ENCODE measurements around the gene COPS6.

The COPS6 gene

GRCh38 chr7:100137851-100138760, 49.3 kb downstream of the COPS6 start (continued):
- TF ChIP-seq PRDM4 (tag by site-specific recombination; IDR thresholded peaks at IDR 0.05) (no peak), INSM2 (tag by site-specific recombination; IDR thresholded peaks at IDR 0.05) (no peak), ZNF292 (tag by site-specific recombination; IDR thresholded peaks at IDR 0.05; ENCODE audit: borderline replicate concordance, low read depth) (no peak), SP2 (tag by site-specific recombination; IDR thresholded peaks at IDR 0.05) (no peak)

GRCh38 chr7:100141555-100141949, 52.8 kb downstream of the COPS6 start:
- CTCF ChIA-PET: interaction anchor here (1.5 to 2.6 kb wide), 2 partner anchors 10 to 13 kb away, joined by 8 to 33 read pairs; no protein-coding TSS in a partner anchor
- no peak overlapping the region for H3K4me3 ChIP-seq (ENCODE audit: low read depth, low read length)
- TF ChIP-seq KLF8 (tag by site-specific recombination; IDR thresholded peaks at IDR 0.05) (no peak), ZNF664 (tag by site-specific recombination; IDR thresholded peaks at IDR 0.05) (no peak), ZNF24 (tag by site-specific recombination; IDR thresholded peaks at IDR 0.05) (no peak), KLF16 (tag by site-specific recombination; IDR thresholded peaks at IDR 0.05) (no peak), PRDM4 (tag by site-specific recombination; IDR thresholded peaks at IDR 0.05) (no peak), ZBTB17 (tag by site-specific recombination; IDR thresholded peaks at IDR 0.05) (no peak), ZBTB1 (tag by site-specific recombination; IDR thresholded peaks at IDR 0.05) (no peak)

More at GRCh38 chr7:100141555-100141949, 52.8 kb downstream of the COPS6 start:
- POLR2A ChIA-PET: interaction anchor here (0.9 kb wide), 1 partner anchor 40 kb away, joined by 5 read pairs; the partner anchor contains the start of gene AP4M1
- no peaks in the 10 kb centered on the region for H3K9me3 ChIP-seq (ENCODE audit: control insufficient read depth, insufficient read depth, low read depth, low read length)
- no peaks in the 10 kb centered on the region for H3K4me1 ChIP-seq (ENCODE audit: control insufficient read depth, insufficient read depth, low read length)
- H3K27ac ChIP-seq (ENCODE audit: extremely low read depth, low read depth, low read length): no peak overlapping the region
- H3K36me3 ChIP-seq (ENCODE audit: control insufficient read depth in 2 of 2, insufficient read depth in 1 of 2, low read length in 2 of 2): no peaks in the 10 kb centered on the region

All from HEK293 (cell line).